ENCODE measurements around the gene NIPBL.

DNA sequence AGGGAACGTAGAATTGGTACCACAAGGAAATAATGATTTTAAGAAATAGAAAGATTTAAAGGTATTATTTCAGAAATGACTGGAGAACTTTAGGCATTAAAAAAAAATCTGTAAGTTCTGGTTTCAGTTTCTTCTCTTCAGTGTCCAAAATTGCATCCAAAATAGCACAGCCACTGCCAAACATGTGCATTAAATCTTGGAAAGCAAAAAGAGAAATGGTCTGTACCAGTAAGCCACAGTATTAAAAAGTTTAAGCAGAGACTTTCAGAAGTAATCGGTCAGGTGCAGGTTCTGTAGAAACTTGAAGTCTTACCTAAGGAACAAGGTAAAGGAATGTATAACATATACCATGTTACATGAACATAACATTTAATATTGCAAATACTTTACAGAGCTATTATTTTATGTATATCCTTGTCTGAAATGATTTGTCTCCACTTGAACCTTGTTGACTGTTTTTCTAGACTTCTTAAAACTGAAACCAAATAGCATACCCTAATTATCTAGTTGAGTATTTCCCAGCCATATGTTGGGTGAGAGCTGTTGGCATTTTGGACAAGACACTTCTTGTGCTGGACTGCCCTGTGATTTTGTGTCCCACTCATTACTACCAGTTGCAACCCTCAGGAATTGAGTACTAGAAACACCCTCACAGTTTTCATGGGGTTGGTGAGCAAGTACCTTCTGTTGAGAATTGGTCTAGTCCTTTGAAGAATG lies 32.1 kb downstream of the NIPBL start:
- TF ChIP-seq CTCF (IDR thresholded peaks at IDR 0.05) (no peak), POLR2A (IDR thresholded peaks at IDR 0.05) (no peak)

Measured in body of pancreas (tissue), 4 donors.